GM12873 (cell line): ENCODE measurements around the gene RBFOX2.

Experiments
- TF ChIP-seq, protein P1 (sequence below): IDR thresholded peaks from 2 replicates; pipeline ENCODE4 v1.5.1; 2012; ENCODE audit warnings: low read depth, mild to moderate bottlenecking, moderate library complexity, low read length, control low read depth; ENCODE audit not compliant: insufficient read depth; ENCODE audit errors: missing control alignments

The RBFOX2 gene

GRCh38 chr22:36022162-36022561 is 6.5 kb downstream of the RBFOX2 start:
- TF ChIP-seq, protein P1, sequence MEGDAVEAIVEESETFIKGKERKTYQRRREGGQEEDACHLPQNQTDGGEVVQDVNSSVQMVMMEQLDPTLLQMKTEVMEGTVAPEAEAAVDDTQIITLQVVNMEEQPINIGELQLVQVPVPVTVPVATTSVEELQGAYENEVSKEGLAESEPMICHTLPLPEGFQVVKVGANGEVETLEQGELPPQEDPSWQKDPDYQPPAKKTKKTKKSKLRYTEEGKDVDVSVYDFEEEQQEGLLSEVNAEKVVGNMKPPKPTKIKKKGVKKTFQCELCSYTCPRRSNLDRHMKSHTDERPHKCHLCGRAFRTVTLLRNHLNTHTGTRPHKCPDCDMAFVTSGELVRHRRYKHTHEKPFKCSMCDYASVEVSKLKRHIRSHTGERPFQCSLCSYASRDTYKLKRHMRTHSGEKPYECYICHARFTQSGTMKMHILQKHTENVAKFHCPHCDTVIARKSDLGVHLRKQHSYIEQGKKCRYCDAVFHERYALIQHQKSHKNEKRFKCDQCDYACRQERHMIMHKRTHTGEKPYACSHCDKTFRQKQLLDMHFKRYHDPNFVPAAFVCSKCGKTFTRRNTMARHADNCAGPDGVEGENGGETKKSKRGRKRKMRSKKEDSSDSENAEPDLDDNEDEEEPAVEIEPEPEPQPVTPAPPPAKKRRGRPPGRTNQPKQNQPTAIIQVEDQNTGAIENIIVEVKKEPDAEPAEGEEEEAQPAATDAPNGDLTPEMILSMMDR: no peak

GRCh38 chr22:36021606-36022153 is 6.9 kb downstream of the RBFOX2 start:
- TF ChIP-seq, protein P1: no peak

DNA sequence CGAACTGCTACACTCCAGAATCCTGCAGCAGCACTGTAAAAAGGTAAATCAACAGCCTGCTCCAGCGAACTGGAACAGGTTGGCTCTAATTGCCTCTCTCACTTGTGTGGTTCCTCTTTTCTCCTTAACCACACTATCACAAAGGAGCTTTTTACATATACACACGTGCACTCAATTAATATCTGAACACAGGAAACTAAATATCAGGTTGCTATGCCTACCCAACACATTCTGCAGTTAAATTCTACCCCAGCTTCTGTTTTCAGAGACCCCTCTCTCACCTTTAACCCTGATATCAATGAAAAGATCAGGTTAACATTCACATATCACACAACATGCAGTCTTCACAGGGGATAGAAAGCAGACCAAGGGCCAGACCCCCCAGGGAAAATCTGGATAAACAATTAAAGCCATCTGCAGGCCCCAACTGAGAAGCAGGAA is 11.0 kb downstream of the RBFOX2 start:
- TF ChIP-seq, protein P1: no peak

DNA sequence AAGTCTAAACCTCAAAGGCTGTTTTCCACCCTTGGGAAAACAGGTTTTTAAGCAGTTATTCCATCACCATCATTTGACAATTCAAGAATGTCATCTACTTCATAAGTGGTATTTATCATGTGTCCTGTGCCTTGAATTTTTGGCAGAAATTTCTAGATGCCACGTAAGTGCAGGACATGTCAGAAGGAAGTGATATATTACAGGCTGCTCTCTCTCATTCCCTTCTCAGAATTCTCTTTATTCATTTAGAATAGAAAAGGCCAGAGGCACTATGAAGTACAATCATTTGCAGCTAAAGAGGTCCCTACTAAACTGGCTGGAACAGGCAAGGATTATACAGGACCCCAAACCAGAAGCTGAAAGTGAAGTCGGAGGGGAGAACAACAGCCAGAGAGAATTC is 11.9 kb downstream of the RBFOX2 start:
- TF ChIP-seq, protein P1: no peak

DNA sequence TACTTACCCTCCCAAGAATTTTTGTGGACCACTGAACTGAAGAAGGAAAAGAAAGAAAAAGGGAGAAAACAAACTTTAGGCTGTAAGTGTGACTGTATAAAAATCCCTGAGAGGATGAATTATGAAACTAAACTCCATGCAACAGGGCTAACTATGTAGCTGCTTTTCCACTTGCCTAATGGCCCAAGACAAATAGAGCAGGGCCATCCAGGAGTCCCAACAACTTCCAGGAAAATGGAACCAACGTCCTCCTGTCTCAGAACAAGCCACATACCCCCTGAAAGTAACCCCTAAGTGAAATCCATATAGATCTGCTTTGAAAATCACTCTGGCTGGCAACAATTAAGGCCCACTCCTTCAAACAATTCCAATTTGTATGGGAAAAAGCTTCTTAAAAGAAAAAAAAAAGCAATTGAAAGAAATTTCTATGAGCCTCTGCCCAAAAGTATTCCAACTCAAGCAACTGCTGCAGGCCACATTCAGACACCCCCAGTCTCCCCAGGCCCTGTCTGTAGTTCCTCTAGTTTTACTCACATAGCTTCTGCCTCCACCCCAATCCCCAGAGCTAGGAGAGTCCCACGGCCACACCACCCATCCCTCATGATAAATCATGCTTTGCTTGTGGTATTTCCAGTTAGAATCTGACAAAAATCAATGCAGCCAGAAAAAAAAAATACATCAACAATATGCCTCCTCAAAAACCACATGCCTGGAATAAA is 12.7 kb downstream of the RBFOX2 start:
- TF ChIP-seq, protein P1: no peak

- TF ChIP-seq, protein P1: no peak
Measured at GRCh38 chr22:36015155-36015810, 13.3 kb downstream of the RBFOX2 start.

DNA sequence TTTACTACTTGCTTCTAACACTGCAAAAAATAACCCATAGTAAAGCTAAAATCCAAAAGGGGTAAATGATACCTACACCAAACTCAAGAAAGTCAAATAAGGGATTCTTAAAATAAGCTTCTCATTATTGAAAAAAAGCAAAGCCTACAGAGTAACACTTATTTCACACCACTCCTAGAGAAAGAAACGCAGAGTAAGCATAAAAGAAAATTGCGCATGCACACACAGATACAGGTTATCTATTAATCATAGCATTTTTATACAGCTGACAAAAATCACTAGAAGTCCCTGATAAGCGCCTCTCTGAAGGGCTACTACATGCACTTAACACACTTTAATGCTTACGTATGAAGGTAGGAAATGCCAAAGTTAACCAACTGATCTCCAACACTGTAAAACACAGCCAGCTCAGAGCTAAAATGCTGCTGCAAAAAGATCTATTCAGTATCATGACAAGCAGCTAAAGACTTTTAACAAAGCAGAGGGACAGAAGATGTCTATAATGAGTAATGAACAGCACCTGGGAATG is 14.0 kb downstream of the RBFOX2 start:
- TF ChIP-seq, protein P1: no peak
